ENCODE measurements around the gene TSHZ1. TPM values are rescaled to one million over a fixed set of nuclear protein-coding genes. Genes with fewer than 3 reads are reported as not detected.
A peak's percentile ranks its signal among the peaks of the same experiment; 100 is the strongest.

TSHZ1 gene
- total RNA-seq, 1 donor from 2014 or later, result 5.5 TPM

- no peak for DNase-seq (ENCODE audit: low spot score)
Measured at GRCh38 chr18:75269124-75269680, 58.6 kb downstream of the TSHZ1 start.

GRCh38 chr18:75269696-75270095 lies 59.1 kb downstream of the TSHZ1 start:
- no peak for DNase-seq (ENCODE audit: low spot score)

- DNase-seq (ENCODE audit: low spot score), result no peak
Measured at GRCh38 chr18:75271952-75272351, 61.4 kb downstream of the TSHZ1 start.

- no peak for DNase-seq (ENCODE audit: low spot score)
Measured at GRCh38 chr18:75273817-75274216, 63.2 kb downstream of the TSHZ1 start.

- DNase-seq (ENCODE audit: low spot score), result no peak
Measured at GRCh38 chr18:75275226-75275625, 64.6 kb downstream of the TSHZ1 start.

- DNase-seq (ENCODE audit: low spot score), result no peak
Measured at GRCh38 chr18:75276818-75277609, 66.4 kb downstream of the TSHZ1 start.

- no peak for DNase-seq (ENCODE audit: low spot score)
Measured at GRCh38 chr18:75277610-75277928, 67.0 kb downstream of the TSHZ1 start.

GRCh38 chr18:75279381-75279780 lies 68.8 kb downstream of the TSHZ1 start:
- DNase-seq (ENCODE audit: low spot score), result no peak

GRCh38 chr18:75280427-75281280 lies 70.1 kb downstream of the TSHZ1 start:
- DNase-seq (ENCODE audit: low spot score), result peak; percentile 11

- no peak for DNase-seq (ENCODE audit: low spot score)
Measured at GRCh38 chr18:75282746-75283145, 72.1 kb downstream of the TSHZ1 start.

GRCh38 chr18:75283731-75284130 lies 73.1 kb downstream of the TSHZ1 start:
- no peak for DNase-seq (ENCODE audit: low spot score)

- no peak for DNase-seq (ENCODE audit: low spot score)
Measured at GRCh38 chr18:75284566-75284965, 74.0 kb downstream of the TSHZ1 start.

- DNase-seq (ENCODE audit: low spot score), result no peak
Measured at GRCh38 chr18:75285876-75286275, 75.3 kb downstream of the TSHZ1 start.

GRCh38 chr18:75287006-75287405 lies 76.4 kb downstream of the TSHZ1 start:
- no peak for DNase-seq (ENCODE audit: low spot score)

- DNase-seq (ENCODE audit: low spot score), result no peak
Measured at GRCh38 chr18:75287700-75288099, 77.1 kb downstream of the TSHZ1 start.

GRCh38 chr18:75289761-75290160 lies 79.2 kb downstream of the TSHZ1 start:
- DNase-seq (ENCODE audit: low spot score), result no peak

- DNase-seq (ENCODE audit: low spot score), result no peak
Measured at GRCh38 chr18:75290737-75291358, 80.3 kb downstream of the TSHZ1 start.

- DNase-seq (ENCODE audit: low spot score), result no peak
Measured at GRCh38 chr18:75291460-75291859, 80.9 kb downstream of the TSHZ1 start.

GRCh38 chr18:75293591-75293990 lies 83.0 kb downstream of the TSHZ1 start:
- no peak for DNase-seq (ENCODE audit: low spot score)

- no peak for DNase-seq (ENCODE audit: low spot score)
Measured at GRCh38 chr18:75297731-75298130, 87.1 kb downstream of the TSHZ1 start.

- DNase-seq (ENCODE audit: low spot score), result no peak
Measured at GRCh38 chr18:75304678-75305557, 94.3 kb downstream of the TSHZ1 start.
